Muscle of arm (tissue), 12 donors: ENCODE measurements around the gene RIT2. TPM values are rescaled to one million over a fixed set of nuclear protein-coding genes. Genes with fewer than 3 reads are reported as not detected.

ENCODE experiments used
- DNase-seq: peaks from one replicate; pipeline ENCODE4 v3.0.0-alpha.2; 2013
- polyA plus RNA-seq, 12 donors: library from polyadenylated mRNA; unstranded; fragments of 120-200 nt; gene quantifications; one replicate each; pipeline ENCODE4 v1.2.1, GENCODE V29; 2013; ENCODE audit not compliant: insufficient read length in 12 of 12

RIT2 gene
- polyA plus RNA-seq, 12 donors, result not detected

DNA sequence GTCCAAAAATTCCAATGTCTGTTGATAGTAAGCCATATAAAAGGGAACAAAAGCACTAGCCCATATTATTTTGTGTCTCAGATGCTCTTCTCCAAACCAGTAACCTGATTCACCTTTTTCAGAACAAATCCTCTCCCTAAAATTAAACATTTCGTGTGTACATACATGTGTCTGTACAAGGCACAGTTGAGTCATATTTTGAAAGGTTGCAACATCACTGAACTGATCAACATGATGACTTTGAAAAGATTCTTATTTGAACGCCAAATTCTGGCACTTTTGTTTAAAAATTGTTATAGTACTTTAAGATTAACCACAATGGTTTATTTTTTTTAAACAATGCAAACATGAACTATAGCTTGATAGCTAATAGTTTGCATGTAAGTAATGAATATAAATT, 102.5 kb downstream of the RIT2 start:
- no peak for DNase-seq

DNA sequence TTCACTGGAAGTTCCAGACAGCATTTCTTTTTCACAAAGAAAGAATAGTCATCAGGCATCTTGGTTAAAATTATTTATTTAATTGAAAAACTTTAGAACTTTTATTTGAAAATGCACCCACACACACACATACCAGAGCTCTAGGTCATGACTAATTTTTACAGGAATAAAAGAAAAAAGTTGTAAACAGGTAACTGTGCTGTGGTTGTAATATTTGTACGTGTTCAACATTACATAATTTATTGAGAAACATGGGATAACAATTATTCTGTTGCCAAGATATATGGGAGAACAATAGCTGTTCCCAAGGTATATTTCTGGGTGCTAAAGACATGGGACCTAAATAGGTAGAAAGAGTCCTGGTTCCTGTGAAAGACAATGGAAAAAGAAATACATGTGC, 104.9 kb downstream of the RIT2 start:
- no peak for DNase-seq

DNA sequence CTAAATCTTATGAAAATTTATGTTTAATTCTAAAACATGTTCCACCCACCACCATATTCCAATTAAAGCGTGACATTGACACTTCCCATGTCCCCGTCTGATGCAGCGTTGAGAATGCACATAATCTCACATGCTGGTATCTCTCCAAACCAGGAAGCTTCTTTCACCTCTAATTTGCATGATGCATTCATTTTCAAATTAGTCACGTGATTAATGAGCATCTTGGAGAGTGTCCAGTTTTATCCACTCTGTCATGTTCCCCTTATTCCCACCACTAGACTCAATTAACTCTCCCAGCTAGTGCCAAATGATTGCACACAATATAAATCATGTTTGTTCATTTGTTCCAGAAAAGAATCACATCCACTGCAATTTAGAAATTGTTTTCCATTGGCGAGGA, 105.8 kb downstream of the RIT2 start:
- no peak for DNase-seq

GRCh38 chr18:43007365-43007764, 108.1 kb downstream of the RIT2 start:
- DNase-seq, result no peak

GRCh38 chr18:43004421-43004820, 111.1 kb downstream of the RIT2 start:
- DNase-seq, result no peak

GRCh38 chr18:43001821-43002220, 113.7 kb downstream of the RIT2 start:
- no peak for DNase-seq

DNA sequence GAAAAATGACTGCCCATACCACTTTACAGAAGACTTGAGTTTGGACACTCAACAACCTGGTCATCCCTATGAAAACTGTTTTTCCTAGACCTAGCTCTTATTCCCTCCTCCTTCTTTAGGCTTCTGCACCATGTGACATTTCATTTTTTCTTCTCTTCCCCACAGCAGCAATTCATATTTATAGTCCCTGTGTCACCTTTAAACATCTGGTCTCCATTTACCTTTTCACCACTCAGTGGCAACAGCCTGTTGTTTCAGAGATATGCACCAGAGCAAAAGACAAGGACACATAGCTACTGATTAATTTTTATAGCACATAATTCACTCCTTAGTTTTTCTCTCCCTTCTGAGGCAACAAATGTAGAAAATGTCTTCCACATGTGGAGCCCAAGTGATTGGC, 118.7 kb downstream of the RIT2 start:
- no peak for DNase-seq

DNA sequence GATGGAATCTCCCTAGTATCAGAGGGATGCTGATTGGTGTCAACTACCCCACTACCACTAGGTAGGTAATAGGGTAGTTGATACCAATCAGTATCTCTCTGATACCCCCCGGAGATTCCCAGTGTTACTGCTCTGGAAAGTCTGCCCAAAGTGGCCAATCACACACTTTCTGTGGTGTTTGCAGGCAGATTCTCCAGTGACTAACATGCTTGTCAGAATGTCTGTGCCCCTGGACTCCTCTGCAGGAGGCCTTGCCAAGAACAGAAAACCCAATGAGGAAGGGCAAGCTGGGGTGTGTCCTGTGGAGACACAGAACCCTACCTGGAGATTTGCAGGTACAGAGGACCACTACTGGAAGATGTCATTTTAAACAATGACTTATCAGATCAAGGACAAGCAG, 135.1 kb downstream of the RIT2 start:
- DNase-seq, result no peak

DNA sequence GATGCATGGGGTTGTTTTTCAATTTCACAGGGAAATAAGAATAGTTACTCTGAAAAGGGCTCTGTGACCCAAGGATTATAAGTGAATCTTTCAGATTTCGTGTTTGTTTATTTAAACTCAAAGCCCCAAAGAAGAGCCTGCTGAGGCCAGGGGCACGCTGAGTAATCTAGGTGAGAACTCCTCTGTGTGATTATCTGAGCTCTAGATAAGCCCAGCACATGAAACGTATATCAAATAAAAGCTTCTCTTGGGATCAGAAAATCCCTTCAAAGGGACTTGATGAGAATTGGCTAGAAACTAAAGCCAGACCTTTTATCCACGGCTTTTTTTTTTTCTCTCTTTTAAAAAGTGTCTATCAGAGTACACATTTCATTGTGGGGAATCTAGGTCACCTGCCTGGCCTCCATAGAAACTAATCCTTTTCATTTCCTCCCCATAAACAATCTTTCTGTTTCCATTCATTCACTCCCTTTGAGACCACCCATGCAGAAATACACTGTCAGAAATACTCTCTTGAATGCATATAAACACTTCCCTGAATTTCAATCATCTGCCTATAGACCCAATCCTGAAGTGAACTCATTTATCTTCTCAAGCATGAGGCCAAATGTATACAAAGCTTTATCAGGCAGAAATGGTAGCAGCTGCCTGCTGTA, 137.4 kb downstream of the RIT2 start:
- no peak for DNase-seq

GRCh38 chr18:42976869-42977590, 138.5 kb downstream of the RIT2 start:
- DNase-seq, result no peak

DNA sequence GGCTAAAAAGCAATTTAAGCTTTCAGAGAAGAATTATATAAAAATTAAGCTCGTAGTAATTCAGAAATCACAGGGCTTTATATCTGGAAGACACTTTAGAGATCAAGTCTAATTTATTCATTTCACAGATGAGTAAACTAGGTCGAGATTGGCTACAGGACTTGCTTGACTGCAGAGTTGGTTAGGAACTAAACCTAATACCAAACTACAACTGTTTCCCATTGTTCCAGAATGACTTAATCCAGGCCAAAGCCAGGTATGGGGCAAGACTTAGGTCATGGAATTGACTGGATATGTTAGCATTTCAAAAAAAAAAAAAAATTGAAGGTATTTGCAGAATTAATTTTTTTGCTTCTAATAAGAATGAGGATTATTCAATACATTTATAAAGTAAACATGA, 146.1 kb downstream of the RIT2 start:
- no peak for DNase-seq

GRCh38 chr18:42961298-42961697, 154.2 kb downstream of the RIT2 start:
- no peak for DNase-seq

GRCh38 chr18:42959528-42959927, 156.0 kb downstream of the RIT2 start:
- DNase-seq, result no peak

DNA sequence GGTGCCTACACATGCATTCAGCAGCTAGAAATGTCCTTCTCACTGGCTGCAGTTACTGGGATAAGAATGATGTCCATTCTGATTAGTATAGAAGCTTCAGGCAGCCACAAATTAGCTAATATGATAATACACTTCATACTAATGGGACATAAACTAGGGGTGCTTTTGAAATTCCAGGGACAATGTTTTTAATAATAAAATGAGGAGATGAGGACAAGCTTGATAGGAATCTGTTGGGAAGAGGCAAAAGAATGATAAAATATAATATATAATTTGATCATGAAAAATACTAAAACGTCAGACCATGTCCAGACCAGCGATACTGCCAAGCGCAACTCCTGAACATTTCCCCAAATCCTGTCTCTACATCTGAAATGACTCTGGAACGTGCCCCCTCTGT, 157.1 kb downstream of the RIT2 start:
- no peak for DNase-seq

DNA sequence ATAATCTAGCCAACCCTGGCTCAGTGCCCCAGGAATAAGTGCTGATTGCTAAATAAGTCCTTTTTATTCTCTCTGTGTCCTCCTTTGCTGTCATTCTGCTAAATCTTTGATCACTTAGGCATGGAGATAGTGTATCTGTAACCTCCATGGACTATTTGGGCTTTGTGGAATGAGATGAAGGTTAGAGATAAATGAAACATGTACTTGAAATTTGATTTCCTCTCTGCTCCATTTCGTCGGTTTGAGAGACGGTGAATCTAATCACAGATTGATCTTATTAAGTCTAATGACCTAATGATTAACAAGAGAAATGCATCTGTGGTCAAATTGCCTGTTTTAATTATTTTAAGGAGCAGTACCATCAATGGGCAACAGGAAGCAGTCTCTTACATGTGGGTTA, 159.2 kb downstream of the RIT2 start:
- DNase-seq, result no peak

DNA sequence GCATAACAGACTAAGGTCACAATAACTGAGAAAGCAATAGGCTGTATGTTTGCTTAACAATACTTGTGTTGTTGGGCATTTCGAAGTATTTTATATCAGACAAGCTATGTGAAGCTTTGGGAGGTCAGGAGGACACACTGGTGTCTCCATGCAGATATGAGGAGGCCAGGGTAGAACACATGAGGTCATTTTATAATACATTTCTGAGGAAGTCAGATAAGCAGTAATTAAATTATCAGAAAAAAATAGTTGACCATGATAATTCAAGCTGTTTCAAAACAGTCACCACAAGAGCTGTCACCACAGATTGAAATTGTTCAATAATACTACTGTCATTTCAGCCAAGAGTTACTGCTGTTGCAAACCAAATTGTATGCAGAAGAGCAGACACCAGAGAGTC, 160.6 kb downstream of the RIT2 start:
- no peak for DNase-seq

- DNase-seq, result no peak
Observed at GRCh38 chr18:42953306-42953705, 162.2 kb downstream of the RIT2 start.

GRCh38 chr18:42950732-42951131, 164.8 kb downstream of the RIT2 start:
- no peak for DNase-seq

DNA sequence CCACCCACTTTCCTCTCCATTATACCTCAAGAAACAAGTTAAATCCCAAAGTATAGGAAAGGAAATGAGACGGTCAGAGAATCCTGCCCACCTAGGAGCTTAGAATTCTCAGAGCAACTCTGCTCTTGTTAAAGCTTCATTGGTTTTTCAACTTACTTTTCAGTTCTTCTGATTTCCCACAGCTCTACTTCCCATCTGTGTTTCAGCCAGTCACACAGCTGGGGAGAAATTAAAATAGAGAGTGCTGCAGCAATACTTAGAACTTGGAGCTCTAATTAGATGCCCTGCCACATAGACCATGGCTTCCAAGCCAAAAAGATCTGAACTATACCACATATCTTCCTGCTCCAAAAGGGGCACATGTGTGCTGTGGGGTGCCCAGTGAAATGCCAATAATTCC, 166.7 kb downstream of the RIT2 start:
- no peak for DNase-seq

DNA sequence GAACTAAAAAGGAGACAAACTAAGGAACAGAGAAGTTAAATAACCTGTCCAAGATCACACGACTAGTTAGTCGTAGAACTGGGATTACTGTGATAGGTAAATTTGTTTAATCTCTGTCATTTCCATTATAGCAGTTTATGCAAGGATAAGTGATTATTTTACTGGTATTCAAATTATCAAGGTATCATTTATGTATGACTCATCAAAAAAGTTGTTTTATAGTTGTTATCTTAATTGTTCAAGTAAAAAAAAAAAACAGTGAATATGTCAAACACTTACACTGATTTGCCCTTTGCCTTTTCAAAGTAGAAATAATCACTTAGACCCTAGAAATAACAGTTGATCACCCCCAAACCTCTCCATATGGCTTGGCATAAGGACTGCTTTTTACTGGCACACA, 173.6 kb downstream of the RIT2 start:
- no peak for DNase-seq

DNA sequence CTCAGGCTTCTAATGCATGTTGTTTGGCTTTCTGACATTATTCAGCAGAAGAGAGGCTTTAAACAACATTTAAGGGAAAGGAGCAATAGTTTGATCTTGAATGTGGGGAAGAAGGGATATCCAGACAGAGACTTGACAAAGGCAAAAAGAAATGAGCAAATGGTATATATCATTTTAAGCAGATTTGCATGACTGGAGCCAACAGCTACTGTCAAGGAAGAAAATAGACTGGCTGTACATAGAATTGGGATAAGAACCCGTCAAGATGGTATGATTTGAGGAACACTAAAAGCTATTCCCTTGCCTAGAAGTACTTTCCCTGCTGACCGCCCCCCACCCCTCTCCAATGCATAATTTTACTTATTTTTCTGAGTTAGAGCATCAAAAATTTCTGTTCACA, 174.5 kb downstream of the RIT2 start:
- DNase-seq, result no peak

DNA sequence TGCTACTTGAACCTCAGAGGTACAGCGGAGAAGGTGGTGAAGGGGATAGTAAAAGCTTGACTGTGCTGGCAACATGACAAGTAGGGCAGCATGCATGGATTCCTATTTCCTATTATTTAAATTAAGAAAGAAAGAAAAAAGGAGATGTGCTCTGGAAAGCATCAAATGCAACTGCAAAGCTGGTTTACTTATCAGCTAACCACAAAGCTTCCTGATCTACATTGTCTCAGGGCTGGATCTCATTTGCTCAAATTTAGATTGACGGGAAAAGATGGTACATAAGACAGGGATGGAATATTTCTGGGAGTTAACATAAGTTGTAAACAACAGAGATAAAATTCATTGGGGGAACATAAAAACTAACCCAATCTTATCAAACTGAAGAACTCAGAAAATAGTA, 178.0 kb downstream of the RIT2 start:
- DNase-seq, result no peak

- no peak for DNase-seq
Observed at GRCh38 chr18:42936289-42936688, 179.2 kb downstream of the RIT2 start.

DNA sequence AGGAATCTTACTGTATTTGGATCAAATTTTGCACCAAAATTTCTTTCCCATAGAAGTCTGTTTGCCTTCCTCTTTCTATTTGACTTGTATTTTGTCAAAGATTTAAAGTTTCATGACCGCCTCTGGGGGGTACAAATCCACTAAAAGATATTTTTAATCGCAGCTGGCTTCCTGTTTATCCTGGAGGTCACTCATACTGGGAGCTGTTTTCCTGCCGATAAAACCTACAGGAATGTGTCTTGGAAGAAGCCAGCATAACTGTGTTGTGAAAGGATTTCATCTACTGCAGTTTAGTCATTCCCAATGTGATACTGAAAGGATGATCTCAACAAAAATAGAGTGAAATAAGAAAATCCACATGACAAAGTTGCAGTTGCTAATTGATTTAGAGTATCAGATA, 184.0 kb downstream of the RIT2 start:
- peak; percentile 10 for DNase-seq
